ENCODE results near the gene CDK5.

The CDK5 gene

DNA sequence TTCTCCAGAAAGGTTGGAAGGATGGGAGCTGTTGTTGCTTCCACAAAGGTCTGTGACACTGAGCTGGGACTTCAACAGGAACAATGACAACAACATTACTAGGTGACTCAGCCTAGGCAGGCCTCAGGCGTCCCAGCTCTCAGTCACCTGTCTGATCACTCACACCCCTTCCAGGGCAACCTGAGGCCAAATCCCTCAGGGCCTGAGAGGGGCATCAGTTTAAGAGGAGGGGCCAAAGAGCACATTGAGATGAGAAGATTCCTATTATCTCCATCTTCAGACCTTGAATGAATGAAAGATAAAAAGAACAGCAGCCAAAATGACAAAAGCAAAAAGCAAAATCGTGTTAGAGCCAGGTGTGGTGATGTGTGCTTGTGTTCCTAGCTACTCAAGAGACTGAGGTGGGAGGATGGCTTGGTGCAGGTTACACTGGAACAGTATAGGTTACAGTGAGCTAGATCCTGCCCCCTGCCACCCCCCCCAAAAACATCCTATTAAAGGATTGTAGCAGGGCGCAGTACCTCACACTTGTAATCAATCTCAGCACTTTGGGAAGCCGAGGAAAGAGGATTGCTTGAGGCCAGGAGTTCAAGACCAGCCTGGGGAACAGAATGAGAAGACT lies 33.2 kb downstream of the CDK5 start, which contains the start of gene ATG9B:
Gene ATG9B, minus strand, starts transcription at position 60 of the 622 bp plus-strand sequence. CDS start 71 bp downstream, outside the sequence.
- Histone ChIP-seq H3K36me3 (ENCODE audit: control insufficient read depth in 5 of 5, insufficient read depth in 5 of 5, low read length in 5 of 5) (no peaks in the 10 kb centered on the region), H3K27me3 (ENCODE audit: control insufficient read depth in 5 of 5, insufficient read depth in 4 of 5, low read length in 5 of 5) (peaks cover 11 to 23% (median 17%) of the 10 kb centered on the region in 5 donors), H3K4me3 (ENCODE audit: low read depth in 1 of 5, low read length in 5 of 5) (no peak within 1 kb of the TSS), H3K9ac (ENCODE audit: low read length in 5 of 5) (peak within 1 kb of the TSS in 1 of 5 donors; percentile 30), H3K4me1 (ENCODE audit: control insufficient read depth in 5 of 5, insufficient read depth in 5 of 5, low read length in 5 of 5) (peaks cover 0 to 16% (median 9%) of the 10 kb centered on the region in 5 donors), H3K9me3 (ENCODE audit: control insufficient read depth in 5 of 5, low read length in 5 of 5) (no peaks in the 10 kb centered on the region), H3K27ac (ENCODE audit: low read depth, low read length) (no peak within 1 kb of the TSS)

DNA sequence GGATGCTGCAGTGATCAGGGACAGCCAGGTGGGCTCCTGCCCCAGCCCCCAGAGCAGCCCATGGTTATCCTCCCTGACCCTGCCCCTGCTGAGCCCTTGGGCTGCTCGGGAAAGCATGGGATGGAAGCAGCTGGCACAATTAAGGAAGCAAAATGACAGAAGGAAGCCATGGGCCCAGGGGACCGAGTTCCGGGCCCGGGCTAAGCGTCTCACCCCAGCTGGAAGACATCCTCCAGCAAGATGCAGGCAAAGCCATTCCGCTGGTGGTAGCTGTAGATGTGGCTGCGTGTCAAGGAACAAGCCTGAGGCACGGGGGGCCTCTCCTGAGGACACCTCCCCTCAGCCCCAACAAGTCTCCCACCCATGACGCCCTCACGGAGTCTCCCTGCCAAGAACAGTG lies 34.5 kb downstream of the CDK5 start:
- Histone ChIP-seq H3K9me3 (ENCODE audit: control insufficient read depth in 5 of 5, low read length in 5 of 5) (no peaks in the 10 kb centered on the region), H3K27me3 (ENCODE audit: control insufficient read depth in 5 of 5, insufficient read depth in 4 of 5, low read length in 5 of 5) (peaks cover 20 to 34% (median 26%) of the 10 kb centered on the region in 5 donors), H3K27ac (ENCODE audit: low read depth, low read length) (no peak overlapping the region), H3K4me3 (ENCODE audit: low read depth in 1 of 5, low read length in 5 of 5) (no peak overlapping the region), H3K9ac (ENCODE audit: low read length in 5 of 5) (no peak overlapping the region), H3K4me1 (ENCODE audit: control insufficient read depth in 5 of 5, insufficient read depth in 5 of 5, low read length in 5 of 5) (peaks cover 0 to 17% (median 15%) of the 10 kb centered on the region in 5 donors), H3K36me3 (ENCODE audit: control insufficient read depth in 5 of 5, insufficient read depth in 5 of 5, low read length in 5 of 5) (no peaks in the 10 kb centered on the region)

DNA sequence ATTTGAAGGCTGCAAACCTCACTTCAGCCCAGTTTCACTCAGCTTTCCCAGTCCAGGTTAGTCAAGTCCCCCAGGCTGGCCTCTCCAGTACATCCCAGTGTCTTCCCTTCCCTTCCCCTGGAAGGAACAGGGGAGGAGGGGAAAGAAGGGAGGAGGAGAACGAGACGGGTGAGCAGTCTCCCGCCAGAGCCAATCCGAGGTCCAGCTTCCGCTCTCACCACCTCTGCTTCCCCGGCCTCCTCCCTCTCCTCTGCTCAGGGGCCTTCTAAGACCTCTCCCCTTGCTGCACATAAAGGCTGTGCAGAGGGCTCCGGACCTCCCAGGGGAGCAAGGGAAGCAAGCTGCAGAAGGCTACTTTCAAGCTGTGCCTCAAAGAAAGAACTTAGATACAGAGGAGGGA lies 37.5 kb downstream of the CDK5 start:
- peaks cover 0 to 21% (median 17%) of the 10 kb centered on the region in 5 donors for H3K4me1 ChIP-seq (ENCODE audit: control insufficient read depth in 5 of 5, insufficient read depth in 5 of 5, low read length in 5 of 5)

DNA sequence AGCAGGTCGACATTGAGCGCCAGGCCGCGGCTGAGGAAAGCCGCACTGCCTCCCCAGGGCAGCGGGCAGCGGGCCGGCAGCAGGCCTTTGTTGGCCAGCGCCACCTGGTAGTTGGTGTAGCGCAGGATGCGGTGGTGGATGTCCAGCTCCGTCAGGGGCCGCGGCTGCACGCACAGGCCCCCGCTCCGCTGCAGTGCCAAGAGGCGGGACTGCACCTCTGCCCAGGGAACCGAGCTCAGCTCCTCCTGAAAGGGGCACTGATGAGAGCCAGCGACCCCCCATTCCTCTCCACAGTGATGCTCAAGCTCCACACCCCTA lies 38.6 kb downstream of the CDK5 start:
- H3K4me3 ChIP-seq (ENCODE audit: low read depth in 1 of 5, low read length in 5 of 5) = peak overlapping the region in 3 of 5 donors; percentile 38 to 57 (median 53)
- no peak overlapping the region for H3K27ac ChIP-seq (ENCODE audit: low read depth, low read length)
- H3K4me1 ChIP-seq (ENCODE audit: control insufficient read depth in 5 of 5, insufficient read depth in 5 of 5, low read length in 5 of 5) = peaks cover 0 to 26% (median 18%) of the 10 kb centered on the region in 5 donors
- H3K9me3 ChIP-seq (ENCODE audit: control insufficient read depth in 5 of 5, low read length in 5 of 5) = no peaks in the 10 kb centered on the region
- H3K36me3 ChIP-seq (ENCODE audit: control insufficient read depth in 5 of 5, insufficient read depth in 5 of 5, low read length in 5 of 5) = peaks cover 0 to 2% (median 0%) of the 10 kb centered on the region in 5 donors
- H3K27me3 ChIP-seq (ENCODE audit: control insufficient read depth in 5 of 5, insufficient read depth in 4 of 5, low read length in 5 of 5) = peaks cover 38 to 47% (median 42%) of the 10 kb centered on the region in 5 donors
- no peak overlapping the region for H3K9ac ChIP-seq (ENCODE audit: low read length in 5 of 5)

More for the DNA sequence above, 37.5 kb downstream of the CDK5 start:
- Histone ChIP-seq H3K9me3 (ENCODE audit: control insufficient read depth in 5 of 5, low read length in 5 of 5) (no peaks in the 10 kb centered on the region), H3K27ac (ENCODE audit: low read depth, low read length) (no peak overlapping the region), H3K9ac (ENCODE audit: low read length in 5 of 5) (no peak overlapping the region), H3K27me3 (ENCODE audit: control insufficient read depth in 5 of 5, insufficient read depth in 4 of 5, low read length in 5 of 5) (peaks cover 35 to 45% (median 42%) of the 10 kb centered on the region in 5 donors), H3K36me3 (ENCODE audit: control insufficient read depth in 5 of 5, insufficient read depth in 5 of 5, low read length in 5 of 5) (no peaks in the 10 kb centered on the region), H3K4me3 (ENCODE audit: low read depth in 1 of 5, low read length in 5 of 5) (no peak overlapping the region)

DNA sequence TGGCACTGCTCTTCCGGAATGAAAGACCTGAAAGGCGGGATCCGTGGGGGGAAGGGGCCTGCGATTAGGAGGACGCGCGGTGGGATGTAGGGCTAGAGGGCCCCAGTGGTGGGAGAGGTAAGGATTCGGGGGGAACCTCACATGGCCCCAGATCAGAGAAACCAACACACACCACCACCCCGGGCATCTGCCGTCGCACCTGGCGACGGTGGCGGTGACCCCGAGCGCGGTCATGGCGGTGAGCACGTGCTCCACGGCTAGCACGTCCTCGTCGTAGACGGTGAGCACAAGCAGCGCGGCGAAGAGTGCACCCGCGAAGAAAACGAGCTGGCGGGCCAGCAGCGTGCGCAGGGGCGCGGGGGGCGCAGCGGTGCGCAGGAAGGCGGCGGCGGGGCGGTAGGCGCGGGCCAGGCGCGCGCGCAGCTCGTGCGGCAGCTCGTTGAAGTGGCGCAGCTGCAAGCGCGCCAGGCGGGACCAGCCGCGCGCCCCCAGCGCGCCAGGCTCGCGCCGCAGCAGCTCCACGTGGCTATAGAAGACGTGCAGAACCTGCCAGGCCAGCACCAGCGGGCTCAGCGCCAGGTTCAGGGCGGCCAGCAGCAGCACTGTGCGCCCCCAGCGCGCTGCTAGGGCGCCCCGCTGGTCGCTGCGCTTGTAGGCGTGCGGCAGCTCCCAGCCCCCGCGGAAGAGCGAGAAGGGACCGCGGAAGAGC lies 39.1 kb downstream of the CDK5 start:
- H3K4me3 ChIP-seq (ENCODE audit: low read depth in 1 of 5, low read length in 5 of 5) = peak overlapping the region in 4 of 5 donors; percentile 27 to 57 (median 46)
- no peak overlapping the region for H3K9ac ChIP-seq (ENCODE audit: low read length in 5 of 5)
- peaks cover 0 to 6% (median 0%) of the 10 kb centered on the region in 5 donors for H3K36me3 ChIP-seq (ENCODE audit: control insufficient read depth in 5 of 5, insufficient read depth in 5 of 5, low read length in 5 of 5)
- peaks cover 0 to 29% (median 23%) of the 10 kb centered on the region in 5 donors for H3K4me1 ChIP-seq (ENCODE audit: control insufficient read depth in 5 of 5, insufficient read depth in 5 of 5, low read length in 5 of 5)
- peaks cover 38 to 51% (median 43%) of the 10 kb centered on the region in 5 donors for H3K27me3 ChIP-seq (ENCODE audit: control insufficient read depth in 5 of 5, insufficient read depth in 4 of 5, low read length in 5 of 5)
- H3K9me3 ChIP-seq (ENCODE audit: control insufficient read depth in 5 of 5, low read length in 5 of 5) = no peaks in the 10 kb centered on the region
- no peak overlapping the region for H3K27ac ChIP-seq (ENCODE audit: low read depth, low read length)

DNA sequence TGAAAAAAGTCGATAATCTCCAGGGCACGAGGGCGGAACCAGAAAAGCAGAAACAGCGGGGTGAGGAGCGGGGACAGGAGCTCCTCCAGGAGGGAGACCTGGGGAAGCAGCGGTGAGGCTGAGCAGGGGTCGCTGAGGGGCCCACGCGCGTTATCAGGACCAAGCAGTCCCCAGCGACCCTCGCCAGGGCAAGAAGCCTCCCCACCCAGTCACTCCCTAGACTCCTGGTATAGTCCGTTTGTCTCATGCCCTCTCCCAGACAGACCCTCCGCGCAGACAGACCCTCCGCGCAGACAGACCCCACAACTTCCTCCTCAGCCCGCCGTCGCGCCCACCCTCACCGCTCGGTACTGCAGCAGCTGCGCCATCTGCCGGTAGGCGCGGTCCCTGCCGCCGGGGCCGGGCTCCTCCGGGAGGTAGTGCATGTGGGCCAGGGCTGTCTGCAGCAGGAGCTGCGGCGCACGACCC lies 39.7 kb downstream of the CDK5 start:
- peaks cover 0 to 10% (median 0%) of the 10 kb centered on the region in 5 donors for H3K36me3 ChIP-seq (ENCODE audit: control insufficient read depth in 5 of 5, insufficient read depth in 5 of 5, low read length in 5 of 5)
- no peaks in the 10 kb centered on the region for H3K9me3 ChIP-seq (ENCODE audit: control insufficient read depth in 5 of 5, low read length in 5 of 5)
- peaks cover 37 to 50% (median 40%) of the 10 kb centered on the region in 5 donors for H3K27me3 ChIP-seq (ENCODE audit: control insufficient read depth in 5 of 5, insufficient read depth in 4 of 5, low read length in 5 of 5)
- H3K4me1 ChIP-seq (ENCODE audit: control insufficient read depth in 5 of 5, insufficient read depth in 5 of 5, low read length in 5 of 5) = peaks cover 0 to 33% (median 28%) of the 10 kb centered on the region in 5 donors
- no peak overlapping the region for H3K27ac ChIP-seq (ENCODE audit: low read depth, low read length)
- H3K9ac ChIP-seq (ENCODE audit: low read length in 5 of 5) = no peak overlapping the region
- H3K4me3 ChIP-seq (ENCODE audit: low read depth in 1 of 5, low read length in 5 of 5) = peak overlapping the region in 4 of 5 donors; percentile 27 to 57 (median 46)

DNA sequence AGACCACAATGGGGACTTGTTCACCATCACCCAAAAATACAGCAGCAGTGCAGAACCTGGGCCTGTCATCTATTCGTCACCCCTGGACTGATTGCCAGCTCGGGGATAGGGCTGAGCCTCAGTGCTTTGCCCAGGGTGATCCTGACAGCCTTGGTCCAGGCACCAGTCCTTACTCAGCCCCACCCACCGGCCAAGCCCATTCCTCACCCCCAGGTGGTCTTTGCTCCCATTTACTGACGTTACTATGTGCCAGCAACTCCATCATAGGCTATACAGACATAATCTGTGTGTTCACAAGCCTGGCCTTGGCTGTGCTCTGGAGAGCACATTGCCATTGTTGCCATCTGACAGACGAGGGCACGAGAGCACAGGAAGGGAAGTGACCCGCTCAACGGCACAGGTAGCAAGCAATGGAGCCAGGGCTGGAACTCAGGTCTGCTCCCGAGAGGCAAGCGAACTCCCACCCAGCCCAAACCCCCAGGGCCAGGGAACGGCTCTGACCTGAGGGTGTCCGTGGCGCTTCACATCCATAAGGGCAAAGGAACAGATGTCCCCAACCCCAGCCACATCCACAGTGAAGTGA lies 40.2 kb downstream of the CDK5 start:
- H3K9ac ChIP-seq (ENCODE audit: low read length in 5 of 5) = no peak overlapping the region
- H3K4me1 ChIP-seq (ENCODE audit: control insufficient read depth in 5 of 5, insufficient read depth in 5 of 5, low read length in 5 of 5) = peaks cover 0 to 38% (median 33%) of the 10 kb centered on the region in 5 donors
- no peaks in the 10 kb centered on the region for H3K9me3 ChIP-seq (ENCODE audit: control insufficient read depth in 5 of 5, low read length in 5 of 5)
- H3K36me3 ChIP-seq (ENCODE audit: control insufficient read depth in 5 of 5, insufficient read depth in 5 of 5, low read length in 5 of 5) = peaks cover 0 to 11% (median 0%) of the 10 kb centered on the region in 5 donors
- no peak overlapping the region for H3K27ac ChIP-seq (ENCODE audit: low read depth, low read length)
- peaks cover 37 to 55% (median 45%) of the 10 kb centered on the region in 5 donors for H3K27me3 ChIP-seq (ENCODE audit: control insufficient read depth in 5 of 5, insufficient read depth in 4 of 5, low read length in 5 of 5)
- H3K4me3 ChIP-seq (ENCODE audit: low read depth in 1 of 5, low read length in 5 of 5) = no peak overlapping the region

DNA sequence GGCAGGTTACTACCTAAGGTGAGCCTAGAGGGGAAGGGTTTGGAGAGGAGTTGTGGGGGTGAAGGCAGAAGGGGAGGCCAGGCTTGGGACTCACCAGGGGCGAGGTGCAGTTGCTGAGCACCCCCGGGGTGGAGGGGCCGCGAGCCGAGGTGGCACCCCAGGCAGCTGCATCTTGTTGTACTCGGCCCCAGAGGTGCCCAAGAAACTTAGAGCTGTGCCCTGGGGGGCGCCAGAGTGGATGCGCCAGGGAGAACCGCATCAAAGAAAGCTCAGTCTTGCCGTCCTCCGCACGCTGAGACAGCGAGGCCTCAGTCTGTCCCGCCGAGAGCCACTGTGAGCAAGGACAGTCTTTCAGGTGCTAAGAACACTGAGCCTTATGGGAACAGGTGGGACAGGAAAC lies 40.8 kb downstream of the CDK5 start:
- no peaks in the 10 kb centered on the region for H3K9me3 ChIP-seq (ENCODE audit: control insufficient read depth in 5 of 5, low read length in 5 of 5)
- H3K27ac ChIP-seq (ENCODE audit: low read depth, low read length) = no peak overlapping the region
- H3K9ac ChIP-seq (ENCODE audit: low read length in 5 of 5) = no peak overlapping the region
- peaks cover 3 to 44% (median 33%) of the 10 kb centered on the region in 5 donors for H3K4me1 ChIP-seq (ENCODE audit: control insufficient read depth in 5 of 5, insufficient read depth in 5 of 5, low read length in 5 of 5)
- peaks cover 37 to 55% (median 45%) of the 10 kb centered on the region in 5 donors for H3K27me3 ChIP-seq (ENCODE audit: control insufficient read depth in 5 of 5, insufficient read depth in 4 of 5, low read length in 5 of 5)
- H3K36me3 ChIP-seq (ENCODE audit: control insufficient read depth in 5 of 5, insufficient read depth in 5 of 5, low read length in 5 of 5) = peaks cover 0 to 11% (median 0%) of the 10 kb centered on the region in 5 donors
- H3K4me3 ChIP-seq (ENCODE audit: low read depth in 1 of 5, low read length in 5 of 5) = no peak overlapping the region

DNA sequence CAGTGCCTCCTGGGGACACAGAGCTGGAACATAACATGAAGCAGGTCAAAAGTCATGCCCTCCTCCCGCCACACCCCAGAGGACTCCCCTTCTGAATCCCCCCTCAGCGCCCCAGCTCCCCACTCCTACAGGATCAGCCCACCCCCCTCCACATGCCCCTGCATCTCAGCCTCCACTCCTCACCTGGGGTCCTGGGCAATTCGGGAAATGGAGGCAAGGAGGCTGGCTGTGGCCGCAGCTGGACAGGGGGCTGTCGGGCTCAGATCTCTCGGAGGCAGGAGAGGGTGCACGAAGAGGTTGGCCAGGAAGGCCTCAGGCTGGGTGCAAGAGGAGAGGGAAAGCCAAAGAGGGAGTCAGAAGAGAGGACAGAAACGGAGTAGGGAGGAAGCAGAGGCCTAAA lies 41.2 kb downstream of the CDK5 start:
- Histone ChIP-seq H3K27me3 (ENCODE audit: control insufficient read depth in 5 of 5, insufficient read depth in 4 of 5, low read length in 5 of 5) (peaks cover 37 to 55% (median 44%) of the 10 kb centered on the region in 5 donors), H3K4me3 (ENCODE audit: low read depth in 1 of 5, low read length in 5 of 5) (no peak overlapping the region), H3K4me1 (ENCODE audit: control insufficient read depth in 5 of 5, insufficient read depth in 5 of 5, low read length in 5 of 5) (peaks cover 3 to 47% (median 33%) of the 10 kb centered on the region in 5 donors), H3K36me3 (ENCODE audit: control insufficient read depth in 5 of 5, insufficient read depth in 5 of 5, low read length in 5 of 5) (peaks cover 0 to 11% (median 0%) of the 10 kb centered on the region in 5 donors), H3K27ac (ENCODE audit: low read depth, low read length) (no peak overlapping the region), H3K9me3 (ENCODE audit: control insufficient read depth in 5 of 5, low read length in 5 of 5) (no peaks in the 10 kb centered on the region), H3K9ac (ENCODE audit: low read length in 5 of 5) (no peak overlapping the region)

Data from subcutaneous abdominal adipose tissue (tissue), 5 donors.